ENCODE results near the gene MALT1.

Gene MALT1

GRCh38 chr18:58666176-58666575, 5.1 kb upstream of the MALT1 start:
- TF ChIP-seq, protein P1, sequence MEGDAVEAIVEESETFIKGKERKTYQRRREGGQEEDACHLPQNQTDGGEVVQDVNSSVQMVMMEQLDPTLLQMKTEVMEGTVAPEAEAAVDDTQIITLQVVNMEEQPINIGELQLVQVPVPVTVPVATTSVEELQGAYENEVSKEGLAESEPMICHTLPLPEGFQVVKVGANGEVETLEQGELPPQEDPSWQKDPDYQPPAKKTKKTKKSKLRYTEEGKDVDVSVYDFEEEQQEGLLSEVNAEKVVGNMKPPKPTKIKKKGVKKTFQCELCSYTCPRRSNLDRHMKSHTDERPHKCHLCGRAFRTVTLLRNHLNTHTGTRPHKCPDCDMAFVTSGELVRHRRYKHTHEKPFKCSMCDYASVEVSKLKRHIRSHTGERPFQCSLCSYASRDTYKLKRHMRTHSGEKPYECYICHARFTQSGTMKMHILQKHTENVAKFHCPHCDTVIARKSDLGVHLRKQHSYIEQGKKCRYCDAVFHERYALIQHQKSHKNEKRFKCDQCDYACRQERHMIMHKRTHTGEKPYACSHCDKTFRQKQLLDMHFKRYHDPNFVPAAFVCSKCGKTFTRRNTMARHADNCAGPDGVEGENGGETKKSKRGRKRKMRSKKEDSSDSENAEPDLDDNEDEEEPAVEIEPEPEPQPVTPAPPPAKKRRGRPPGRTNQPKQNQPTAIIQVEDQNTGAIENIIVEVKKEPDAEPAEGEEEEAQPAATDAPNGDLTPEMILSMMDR (conservative IDR thresholded peaks at IDR 0.05; ENCODE audit: low read depth, low read length) = no peak
- DNase-seq (ENCODE audit: low read depth) = no peak
- H3K4me3 ChIP-seq (ENCODE audit: low read length) = no peak overlapping the region

GRCh38 chr18:58668211-58668610, 3.1 kb upstream of the MALT1 start:
- no peak for DNase-seq (ENCODE audit: low read depth)
- H3K4me3 ChIP-seq (ENCODE audit: low read length) = no peak overlapping the region
- TF ChIP-seq, protein P1 (conservative IDR thresholded peaks at IDR 0.05; ENCODE audit: low read depth, low read length) = no peak

DNA sequence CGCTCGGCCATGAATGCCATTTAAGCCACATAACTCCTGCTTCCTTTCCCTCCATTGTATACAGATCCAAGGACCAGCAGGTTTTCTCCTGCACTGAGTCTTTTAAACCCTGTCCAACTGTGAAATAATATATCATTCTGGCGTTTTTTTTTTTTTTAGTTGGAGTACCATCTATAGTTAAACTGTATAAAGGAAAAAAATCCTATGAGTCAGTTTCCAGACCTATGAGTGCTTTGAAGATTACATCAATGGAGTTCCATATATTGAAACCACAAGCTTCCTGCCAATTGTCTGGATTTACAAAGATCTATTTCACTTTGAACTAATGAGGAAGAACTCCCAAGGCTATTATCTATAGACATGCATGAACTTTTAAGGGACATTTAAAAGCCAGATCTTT, 2.4 kb upstream of the MALT1 start:
- TF ChIP-seq, protein P1 (conservative IDR thresholded peaks at IDR 0.05; ENCODE audit: low read depth, low read length) = no peak
- H3K4me3 ChIP-seq (ENCODE audit: low read length) = no peak overlapping the region
- DNase-seq (ENCODE audit: low read depth) = no peak

GRCh38 chr18:58669731-58670378, 1.4 kb upstream of the MALT1 start:
- no peak overlapping the region for H3K4me3 ChIP-seq (ENCODE audit: low read length)
- peak; percentile 63 for DNase-seq (ENCODE audit: low read depth)
- TF ChIP-seq, protein P1 (conservative IDR thresholded peaks at IDR 0.05; ENCODE audit: low read depth, low read length) = no peak

DNA sequence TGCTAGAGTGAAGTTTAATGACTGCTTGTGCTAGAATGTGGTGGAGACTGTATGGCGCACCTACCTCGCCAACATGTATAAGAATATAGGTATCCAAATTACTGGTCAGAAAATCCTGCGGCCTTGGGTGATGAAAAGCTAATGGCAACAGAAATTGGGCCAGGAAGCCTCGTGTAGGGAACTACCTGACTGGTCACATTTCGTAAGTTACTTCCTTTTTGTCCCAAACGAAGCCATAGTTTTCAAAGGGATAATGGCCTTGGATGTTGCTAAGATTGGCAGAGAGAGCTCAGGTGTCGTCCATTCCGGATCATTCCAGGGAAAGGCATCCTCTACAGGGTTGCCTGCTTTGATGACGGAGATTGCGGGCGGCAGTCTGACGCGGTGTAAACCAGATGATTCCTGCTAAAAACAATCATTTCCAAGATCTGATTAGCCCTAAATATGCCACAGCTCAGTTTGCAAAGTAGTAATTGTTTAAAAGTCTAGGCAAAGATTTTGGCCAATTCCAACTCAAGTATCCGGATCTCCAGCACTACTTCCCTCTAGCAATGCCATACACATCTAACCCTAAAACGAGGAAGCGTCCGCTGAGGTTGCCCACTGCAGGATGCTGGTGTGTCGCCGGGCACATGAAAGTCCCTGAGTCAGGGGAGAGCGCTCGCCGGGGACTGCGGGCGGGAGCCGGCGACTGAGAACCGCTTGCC, 708 bp upstream of the MALT1 start:
- peak overlapping the region; percentile 63 for H3K4me3 ChIP-seq (ENCODE audit: low read length)
- TF ChIP-seq, protein P1 (conservative IDR thresholded peaks at IDR 0.05; ENCODE audit: low read depth, low read length) = no peak
- DNase-seq (ENCODE audit: low read depth) = no peak

- TF ChIP-seq, protein P1 (conservative IDR thresholded peaks at IDR 0.05; ENCODE audit: low read depth, low read length) = no peak
- H3K4me3 ChIP-seq (ENCODE audit: low read length) = peak overlapping the region; percentile 76
- no peak for DNase-seq (ENCODE audit: low read depth)
These were observed 633 bp downstream of the MALT1 start for GRCh38 chr18:58671632-58672564.

Measured in retinal pigment epithelial cell (primary cell).